GM19438 (cell line): ENCODE data around the gene NAMPT.
"Not testable (repeated sequence)": the region's sequence is repeated elsewhere in the genome, so short reads cannot be mapped to it uniquely, and the experiment has no call there.

Experiments
- ATAC-seq: cut with Tn5 transposase; IDR thresholded peaks from one replicate; pipeline ENCODE4 v1.9.1; 2021; ENCODE audit warnings: low read depth; ENCODE audit not compliant: unreplicated experiment

Gene NAMPT

GRCh38 chr7:106305732-106306131 is 20.9 kb upstream of the NAMPT start:
- no peak for ATAC-seq

- no peak for ATAC-seq
Measured at GRCh38 chr7:106304568-106304967, 19.8 kb upstream of the NAMPT start.

- not testable (repeated sequence) for ATAC-seq
Measured at GRCh38 chr7:106298631-106299030, 13.8 kb upstream of the NAMPT start.

- ATAC-seq = not testable (repeated sequence)
Measured at GRCh38 chr7:106298155-106298554, 13.4 kb upstream of the NAMPT start.

- ATAC-seq = no peak
Measured at GRCh38 chr7:106294334-106294733, 9.6 kb upstream of the NAMPT start.

GRCh38 chr7:106291247-106291646 is 6.5 kb upstream of the NAMPT start:
- no peak for ATAC-seq

- ATAC-seq = no peak
Measured at GRCh38 chr7:106290319-106290718, 5.5 kb upstream of the NAMPT start.

- ATAC-seq = no peak
Measured at GRCh38 chr7:106289848-106290247, 5.1 kb upstream of the NAMPT start.

GRCh38 chr7:106288263-106288662 is 3.5 kb upstream of the NAMPT start:
- no peak for ATAC-seq

- no peak for ATAC-seq
Measured at GRCh38 chr7:106287786-106288185, 3.0 kb upstream of the NAMPT start.

- no peak for ATAC-seq
Measured at GRCh38 chr7:106285855-106286492, 1.2 kb upstream of the NAMPT start.

- ATAC-seq = peak; percentile 78
Measured at GRCh38 chr7:106285051-106285854, 470 bp upstream of the NAMPT start.

- ATAC-seq = no peak
Measured at GRCh38 chr7:106283831-106284713, 711 bp downstream of the NAMPT start.

GRCh38 chr7:106283501-106283830 is 1.3 kb downstream of the NAMPT start:
- no peak for ATAC-seq

- no peak for ATAC-seq
Measured at GRCh38 chr7:106282852-106283251, 1.9 kb downstream of the NAMPT start.

GRCh38 chr7:106282390-106282789 is 2.4 kb downstream of the NAMPT start:
- ATAC-seq = no peak

GRCh38 chr7:106281585-106282318 is 3.0 kb downstream of the NAMPT start:
- no peak for ATAC-seq

GRCh38 chr7:106281127-106281526 is 3.7 kb downstream of the NAMPT start:
- no peak for ATAC-seq

GRCh38 chr7:106279425-106280197 is 5.2 kb downstream of the NAMPT start:
- no peak for ATAC-seq

- no peak for ATAC-seq
Measured at GRCh38 chr7:106278695-106279094, 6.1 kb downstream of the NAMPT start.
